Hepatocyte (in vitro differentiated cells): ENCODE results near the gene GLI2.

Source experiments
- EZH2 ChIP-seq: fragments of 200-600 bp; sonication (generic); IDR thresholded peaks from 2 replicates; pipeline ENCODE4 v1.6.1; 2016; ENCODE audit warnings: antibody characterized with exemption, mild to moderate bottlenecking, borderline replicate concordance
- EZH2phosphoT487 ChIP-seq: fragments of 200-600 bp; sonication (generic); IDR thresholded peaks from one replicate; pipeline ENCODE4 v1.6.1; 2018; ENCODE audit warnings: antibody characterized with exemption, mild to moderate bottlenecking, low read depth, moderate library complexity; ENCODE audit not compliant: unreplicated experiment, severe bottlenecking
- TF ChIP-seq, protein P1 (sequence below): fragments of 200-600 bp; sonication (generic); IDR thresholded peaks from 2 replicates; pipeline ENCODE4 v1.5.1; 2016; ENCODE audit warnings: antibody characterized with exemption, mild to moderate bottlenecking; ENCODE audit not compliant: poor library complexity

DNA sequence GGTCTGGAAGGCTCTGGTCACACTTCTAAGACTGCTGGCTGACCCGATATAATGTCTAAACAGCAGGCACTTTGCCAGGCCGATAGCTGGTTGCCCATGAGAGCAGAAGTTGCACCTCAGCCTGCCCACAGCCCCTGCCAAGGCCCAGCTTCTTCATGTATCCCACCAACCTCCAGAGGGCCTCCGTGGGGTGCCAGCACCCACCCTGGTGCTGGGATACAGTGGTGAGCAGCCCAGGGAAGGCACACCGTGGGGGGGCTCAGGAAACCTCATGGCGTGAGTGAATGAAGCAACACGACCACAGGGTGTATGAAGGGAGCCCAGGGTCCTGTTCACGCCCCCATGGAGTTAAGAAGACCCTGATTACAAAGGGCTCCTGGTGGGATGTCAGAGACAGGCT is 16.2 kb upstream of the GLI2 start:
- TF ChIP-seq, protein P1, sequence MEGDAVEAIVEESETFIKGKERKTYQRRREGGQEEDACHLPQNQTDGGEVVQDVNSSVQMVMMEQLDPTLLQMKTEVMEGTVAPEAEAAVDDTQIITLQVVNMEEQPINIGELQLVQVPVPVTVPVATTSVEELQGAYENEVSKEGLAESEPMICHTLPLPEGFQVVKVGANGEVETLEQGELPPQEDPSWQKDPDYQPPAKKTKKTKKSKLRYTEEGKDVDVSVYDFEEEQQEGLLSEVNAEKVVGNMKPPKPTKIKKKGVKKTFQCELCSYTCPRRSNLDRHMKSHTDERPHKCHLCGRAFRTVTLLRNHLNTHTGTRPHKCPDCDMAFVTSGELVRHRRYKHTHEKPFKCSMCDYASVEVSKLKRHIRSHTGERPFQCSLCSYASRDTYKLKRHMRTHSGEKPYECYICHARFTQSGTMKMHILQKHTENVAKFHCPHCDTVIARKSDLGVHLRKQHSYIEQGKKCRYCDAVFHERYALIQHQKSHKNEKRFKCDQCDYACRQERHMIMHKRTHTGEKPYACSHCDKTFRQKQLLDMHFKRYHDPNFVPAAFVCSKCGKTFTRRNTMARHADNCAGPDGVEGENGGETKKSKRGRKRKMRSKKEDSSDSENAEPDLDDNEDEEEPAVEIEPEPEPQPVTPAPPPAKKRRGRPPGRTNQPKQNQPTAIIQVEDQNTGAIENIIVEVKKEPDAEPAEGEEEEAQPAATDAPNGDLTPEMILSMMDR: no peak
- no peak for TF ChIP-seq EZH2phosphoT487
- TF ChIP-seq EZH2: no peak
